ENCODE results near the gene SLC26A1.

Gene SLC26A1

DNA sequence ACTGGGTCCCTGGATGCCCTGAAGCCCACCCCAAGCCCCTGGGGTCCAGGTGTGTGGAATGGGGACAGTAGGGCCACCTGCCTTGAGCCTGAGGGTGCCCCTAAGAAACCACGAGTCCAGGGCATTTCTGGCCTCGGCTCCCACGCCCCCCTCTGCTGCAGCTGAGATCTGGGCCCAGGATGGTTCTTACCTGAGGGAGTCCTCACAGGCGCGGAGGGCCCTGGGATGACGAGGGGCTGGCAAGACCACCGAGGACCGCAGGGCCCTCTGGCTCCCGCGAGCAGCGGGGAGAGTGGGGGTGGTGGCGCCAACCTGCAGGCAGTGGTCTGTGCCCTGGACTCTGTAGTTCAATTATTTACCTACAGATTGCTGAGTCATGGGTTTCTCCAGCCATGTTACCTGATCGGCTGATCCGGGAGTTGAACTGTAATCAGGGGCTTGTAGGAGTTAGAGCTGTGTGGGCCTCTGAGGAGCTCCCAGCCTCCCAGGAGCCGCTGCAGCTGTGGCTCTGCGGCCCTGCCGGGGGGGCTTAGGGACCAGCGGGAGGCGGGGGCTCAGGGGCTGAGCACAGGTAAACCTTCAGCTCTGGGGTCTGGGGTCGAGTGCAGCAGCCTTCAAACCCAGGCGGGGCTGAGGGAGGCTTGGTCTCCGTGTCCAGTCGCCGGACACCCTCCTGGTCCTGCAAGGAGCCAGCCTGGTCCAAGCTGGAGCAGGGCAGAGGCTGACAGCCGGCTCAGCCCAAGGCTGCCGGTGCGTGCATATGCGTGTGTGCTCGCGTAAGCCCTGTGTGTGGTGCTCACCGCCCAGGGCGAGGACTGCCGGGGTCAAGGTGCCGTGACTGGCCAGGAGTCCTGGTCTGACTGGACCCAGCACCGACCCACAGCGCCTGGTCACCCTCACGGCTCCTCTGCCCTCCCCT lies at the start of gene SLC26A1:
Gene SLC26A1 (minus strand): TSS at position 294 of the 919 bp plus-strand sequence. CDS start 1,701 bp downstream, outside the sequence.
- no peak for DNase-seq (ENCODE audit: low read depth in 2 of 2)

DNA sequence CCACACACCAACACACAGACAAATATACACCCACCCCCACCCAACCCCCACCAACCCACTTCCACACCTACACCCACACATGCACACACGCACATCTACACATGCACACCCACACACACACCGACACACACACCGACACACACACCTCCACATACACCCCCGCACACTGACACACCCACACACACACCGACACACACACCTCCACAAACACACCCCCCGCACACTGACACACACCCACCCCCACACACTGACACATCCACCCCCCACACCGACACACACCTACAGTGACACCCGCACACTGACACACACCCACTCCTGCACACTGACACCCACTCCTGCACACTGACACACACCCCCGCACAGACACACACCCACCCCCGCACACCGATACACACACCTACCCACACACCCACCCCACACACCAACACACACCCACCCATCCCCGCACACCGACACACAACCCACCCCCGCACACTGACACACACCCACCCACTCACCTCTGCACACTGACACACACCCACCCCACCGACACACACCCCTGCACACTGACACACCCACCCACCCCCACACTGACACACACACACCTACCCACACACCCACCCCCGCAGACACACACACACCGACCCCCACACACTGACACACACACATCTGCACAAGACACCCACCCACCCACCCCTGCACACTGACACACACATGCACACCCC lies 49.3 kb upstream of the SLC26A1 start:
- no peak for DNase-seq (ENCODE audit: low read depth in 2 of 2)

GRCh38 chr4:1041936-1042330 lies 48.7 kb upstream of the SLC26A1 start:
- DNase-seq (ENCODE audit: low read depth in 2 of 2) = no peak

DNA sequence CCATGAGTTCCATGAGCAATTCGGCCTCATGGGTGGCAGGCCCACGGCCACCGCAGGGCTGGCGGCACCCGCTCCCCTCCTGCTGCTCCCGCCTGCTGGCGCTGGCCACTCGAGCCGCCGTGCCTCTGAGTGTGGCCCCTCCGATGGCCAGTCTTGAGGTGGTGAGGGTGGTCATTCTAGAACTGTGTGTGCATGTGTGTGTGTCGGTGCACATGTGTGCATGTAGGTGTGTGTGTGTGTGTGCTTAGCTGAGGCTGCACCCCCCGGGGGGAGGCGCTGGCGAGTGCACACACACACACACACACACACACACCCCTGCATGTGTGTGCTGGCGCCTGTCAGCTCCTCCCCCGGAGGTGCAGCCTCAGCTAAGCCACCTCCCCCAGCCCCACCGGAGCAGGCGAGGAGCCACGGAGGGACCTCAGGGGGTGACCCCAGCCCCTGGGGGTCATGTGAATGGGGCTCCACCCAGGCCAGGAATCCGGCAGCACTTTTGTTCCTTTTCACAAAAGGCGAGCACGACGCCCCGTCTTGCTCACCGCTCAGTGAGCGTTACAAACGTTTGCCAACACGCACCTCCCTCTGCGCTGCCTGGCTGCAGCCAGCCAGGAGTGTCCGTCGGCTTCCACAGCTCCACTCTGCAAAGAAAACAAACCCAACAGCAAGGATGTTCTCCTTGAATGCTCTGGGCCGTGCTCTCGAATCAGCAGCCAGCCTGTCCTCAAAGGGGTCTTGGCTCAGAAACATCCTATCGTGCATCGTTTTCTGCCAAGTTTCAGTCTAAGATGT lies 48.1 kb upstream of the SLC26A1 start:
- DNase-seq (ENCODE audit: low read depth in 2 of 2) = no peak

- DNase-seq (ENCODE audit: low read depth in 2 of 2) = no peak
These were observed 47.3 kb upstream of the SLC26A1 start for GRCh38 chr4:1040344-1041146.

DNA sequence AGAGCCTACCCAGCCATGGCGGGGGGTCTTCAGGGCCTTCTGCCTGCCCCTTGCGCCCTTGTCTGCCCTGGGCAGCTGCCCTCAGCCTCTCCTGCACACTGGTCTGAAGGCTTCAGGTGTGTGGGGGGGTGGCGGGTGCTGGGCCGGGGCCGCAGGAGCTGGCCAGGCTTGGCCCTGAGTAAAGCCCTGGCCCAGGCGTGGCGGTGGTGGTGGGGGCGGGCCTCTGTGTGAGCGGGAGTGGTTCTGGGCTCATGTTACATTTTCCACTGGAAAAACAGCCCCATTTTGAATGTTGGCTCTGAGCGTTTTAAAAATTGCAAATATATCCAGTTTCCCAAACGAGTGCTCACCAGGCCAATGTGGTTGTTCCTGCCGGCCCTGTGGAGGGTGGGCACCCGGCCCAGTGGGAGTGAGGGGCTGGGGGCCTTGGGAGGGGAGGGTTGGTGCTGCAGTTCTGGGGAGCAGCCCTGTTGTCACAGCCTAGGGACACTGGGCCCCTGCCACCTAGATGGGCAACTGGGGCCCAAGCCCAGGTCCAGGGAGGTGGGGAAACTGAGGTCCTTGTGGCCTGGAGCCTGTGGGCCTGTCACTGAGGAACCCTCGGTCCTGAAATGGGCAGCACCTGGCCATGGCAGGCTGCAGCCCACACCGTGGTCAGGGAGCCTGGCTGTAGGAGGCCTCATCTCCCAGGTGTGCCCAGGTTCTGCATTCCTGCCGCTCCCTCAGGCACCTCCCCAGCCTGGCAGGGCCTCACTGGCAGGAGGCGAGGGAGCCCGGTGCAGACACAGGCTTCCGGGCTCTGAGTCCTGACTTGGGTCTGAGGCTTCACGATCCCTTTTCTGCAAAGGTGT lies 46.5 kb upstream of the SLC26A1 start:
- no peak for DNase-seq (ENCODE audit: low read depth in 2 of 2)

DNA sequence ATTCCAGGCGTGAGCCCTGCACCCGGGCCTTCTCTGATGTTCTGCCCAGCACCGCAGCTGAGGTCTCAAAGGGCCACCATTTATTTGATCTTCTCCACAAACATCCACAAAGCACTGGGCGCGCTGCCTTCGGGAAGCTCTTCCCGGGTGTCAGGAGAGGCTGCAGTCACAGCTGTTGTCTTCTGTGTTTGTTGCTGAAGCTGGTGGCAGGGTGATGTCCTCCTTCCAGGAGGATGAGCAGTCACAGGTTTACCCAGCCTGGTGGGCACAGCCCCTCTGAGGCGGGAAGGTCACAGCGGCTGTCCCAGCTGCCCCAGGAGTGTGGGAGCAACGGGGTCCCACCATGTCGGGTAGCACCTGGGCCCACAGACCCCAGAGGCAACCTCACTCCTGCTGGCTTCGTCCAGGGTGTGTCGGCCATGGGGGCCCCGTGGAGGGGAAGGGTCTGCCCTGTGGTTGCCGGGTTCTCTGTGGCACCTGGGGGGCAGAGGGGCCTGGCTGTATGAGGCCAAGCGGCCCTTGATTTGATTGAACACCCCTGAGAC lies 45.8 kb upstream of the SLC26A1 start:
- DNase-seq (ENCODE audit: low read depth in 2 of 2) = no peak

- no peak for DNase-seq (ENCODE audit: low read depth in 2 of 2)
These were observed 44.0 kb upstream of the SLC26A1 start for GRCh38 chr4:1036976-1037810.

- no peak for DNase-seq (ENCODE audit: low read depth in 2 of 2)
These were observed 42.9 kb upstream of the SLC26A1 start for GRCh38 chr4:1036095-1036494.

DNA sequence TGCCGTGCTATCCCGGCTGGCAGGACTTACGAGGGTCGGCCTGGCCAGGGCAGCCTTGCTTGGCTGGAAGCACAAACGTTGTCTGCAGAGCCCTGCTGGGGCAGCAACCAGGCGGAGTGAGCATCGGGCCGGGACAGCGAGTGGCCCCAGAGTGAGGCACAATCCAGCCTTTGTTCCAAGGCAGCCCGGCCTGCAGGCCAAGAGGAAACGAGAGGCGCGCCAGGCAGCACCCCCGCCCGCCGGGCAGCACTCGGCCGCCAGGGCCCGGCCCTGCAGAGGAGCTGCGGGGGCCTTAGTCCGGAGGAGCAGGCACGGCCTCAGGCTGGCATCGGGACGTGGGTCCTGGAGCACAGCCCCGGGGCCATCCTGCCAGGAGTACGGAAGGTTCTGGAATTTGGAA lies 42.3 kb upstream of the SLC26A1 start:
- no peak for DNase-seq (ENCODE audit: low read depth in 2 of 2)

DNA sequence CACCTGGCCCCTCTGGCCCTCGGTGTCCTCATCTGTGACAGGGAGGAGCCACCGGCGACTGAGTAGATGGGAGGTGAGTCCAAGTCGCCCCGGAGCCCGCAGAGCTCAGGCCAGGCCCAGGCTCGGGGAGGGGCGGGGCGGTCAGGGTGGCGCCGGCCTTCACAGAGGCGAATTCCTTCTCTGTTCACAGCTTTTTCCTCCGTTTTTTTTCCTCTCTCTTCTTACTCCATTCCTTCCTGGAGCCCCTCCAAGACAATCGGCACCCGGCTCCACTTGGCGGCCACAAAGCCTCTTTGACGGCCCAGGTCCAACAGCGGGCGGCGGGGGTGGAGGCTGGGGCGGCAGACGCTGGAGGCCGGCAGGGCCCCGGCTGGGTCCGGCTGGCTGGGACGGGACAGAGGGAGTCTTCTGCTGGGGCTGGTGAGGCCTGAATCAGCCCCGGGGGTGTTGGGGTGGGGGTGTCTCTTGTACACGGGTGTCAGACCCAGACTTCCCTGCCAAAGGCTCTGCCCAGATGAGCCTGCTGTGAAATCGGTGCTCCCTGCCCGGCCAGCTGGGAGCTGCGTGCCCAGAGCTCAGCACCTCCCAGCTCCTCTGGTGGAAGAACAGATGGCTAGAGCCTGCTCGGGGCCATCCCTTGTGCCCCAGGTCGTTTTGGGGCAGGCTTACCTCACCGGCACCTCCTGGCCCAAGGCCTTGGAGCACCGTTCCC lies 40.8 kb upstream of the SLC26A1 start:
- no peak for DNase-seq (ENCODE audit: low read depth in 2 of 2)

GRCh38 chr4:1032861-1033260 lies 39.7 kb upstream of the SLC26A1 start:
- DNase-seq (ENCODE audit: low read depth in 2 of 2) = no peak

DNA sequence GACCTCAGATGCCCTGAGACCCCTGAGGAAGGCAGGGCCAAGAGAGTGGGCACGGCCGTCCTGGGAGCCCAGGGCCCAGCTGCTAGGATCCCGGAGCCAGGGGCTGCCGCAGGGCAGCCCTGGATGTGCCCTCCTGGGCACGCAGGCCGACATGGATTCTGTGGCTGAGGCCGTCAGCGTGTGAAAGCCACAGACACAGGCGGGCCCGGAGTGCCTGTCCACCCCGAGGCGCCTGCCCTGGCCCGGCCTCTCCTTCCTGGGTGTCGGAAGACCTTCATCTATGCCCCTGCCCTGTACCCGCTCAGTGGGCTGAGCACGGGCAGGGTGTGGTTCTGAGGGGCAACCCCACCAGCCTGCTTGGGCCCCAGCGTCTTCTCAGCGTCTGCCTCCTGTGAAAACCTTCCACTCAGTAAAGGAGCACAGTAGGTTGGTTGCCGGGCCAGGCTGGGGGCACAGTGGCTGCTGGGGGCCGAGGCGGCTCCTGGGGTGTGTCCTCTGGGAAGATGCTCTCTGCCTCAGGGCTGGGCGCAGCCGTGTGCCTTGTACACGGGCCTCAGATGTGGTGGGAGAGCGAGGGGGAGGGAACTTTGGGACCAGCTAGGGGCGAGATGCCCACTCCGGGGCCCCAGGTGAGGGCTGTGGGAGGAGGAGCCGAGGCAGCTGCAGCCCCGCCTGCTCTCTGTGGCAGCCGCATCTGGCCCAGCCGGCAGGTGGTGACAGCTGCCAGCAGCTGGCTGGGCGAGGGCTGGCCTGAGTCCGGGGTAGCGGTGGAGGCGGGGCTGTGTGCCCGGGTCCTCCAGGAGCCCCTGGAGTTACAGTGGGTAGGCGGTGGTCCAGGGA lies 39.0 kb upstream of the SLC26A1 start:
- no peak for DNase-seq (ENCODE audit: low read depth in 2 of 2)

- no peak for DNase-seq (ENCODE audit: low read depth in 2 of 2)
These were observed 38.1 kb upstream of the SLC26A1 start for GRCh38 chr4:1031346-1031745.

DNA sequence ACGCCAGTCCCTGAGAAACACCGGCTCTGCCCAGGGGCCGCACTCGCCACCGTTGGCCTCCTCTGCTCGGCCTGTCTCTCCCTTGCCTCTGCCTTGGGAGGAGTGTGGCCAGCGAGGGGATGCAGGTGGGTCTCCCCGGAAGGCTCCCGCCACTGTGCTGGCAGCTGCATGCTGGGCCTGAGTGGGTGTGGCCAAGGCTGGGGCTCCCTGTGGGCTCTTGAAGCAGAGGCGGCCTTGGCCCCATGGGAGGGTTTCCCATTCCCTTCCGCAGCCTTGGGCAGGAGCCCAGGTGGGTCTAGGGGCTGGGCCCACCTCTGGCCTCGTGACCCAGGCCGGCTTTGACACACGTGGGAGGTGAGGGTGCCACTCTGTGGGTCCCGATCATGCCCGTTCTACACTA lies 37.4 kb upstream of the SLC26A1 start:
- no peak for DNase-seq (ENCODE audit: low read depth in 2 of 2)

- DNase-seq (ENCODE audit: low read depth in 2 of 2) = no peak
These were observed 36.8 kb upstream of the SLC26A1 start for GRCh38 chr4:1030031-1030430.

GRCh38 chr4:1029529-1029928 lies 36.3 kb upstream of the SLC26A1 start:
- DNase-seq (ENCODE audit: low read depth in 2 of 2) = no peak

All from stimulated activated CD8-positive, alpha-beta memory T cell treated with anti-CD3 and anti-CD28 coated beads, Interleukin-2, amount 100 ng/mL, for 48 hours (primary cell).